Measurements from ENCODE around the gene IQCB1.
A peak's percentile ranks its signal among the peaks of the same experiment; 100 is the strongest.
"Not testable (repeated sequence)": the region's sequence is repeated elsewhere in the genome, so short reads cannot be mapped to it uniquely, and the experiment has no call there.

The IQCB1 gene

GRCh38 chr3:121834671-121835464 lies at the start of gene IQCB1, which contains the start of gene EAF2:
TSS of gene IQCB1 (minus strand) at chr3:121835060. CDS start at chr3:121828960, 6,100 bp downstream.
TSS of gene EAF2 (plus strand) at chr3:121835209. CDS start at chr3:121835286, 77 bp downstream.
- peak; percentile 92 for DNase-seq

DNA sequence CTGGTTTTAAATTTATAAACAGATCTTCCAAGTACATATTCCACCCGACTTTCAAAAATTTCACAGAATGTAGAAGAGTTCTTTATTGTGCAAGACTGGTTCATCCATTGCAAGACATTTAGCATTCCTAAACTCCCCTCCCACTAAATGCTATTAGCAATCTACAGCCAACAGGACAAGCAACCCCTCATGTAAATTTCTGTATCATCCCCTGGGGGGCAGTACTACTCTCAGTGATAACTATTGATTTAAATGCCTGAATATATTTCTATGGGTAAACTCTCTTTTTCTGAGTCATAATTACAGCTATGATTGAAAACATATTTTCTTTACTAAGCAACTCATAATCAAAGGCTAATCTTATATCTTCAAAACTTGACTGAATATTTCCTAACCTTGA lies 48.6 kb upstream of the IQCB1 start:
- DNase-seq, result peak; percentile 13

- no peak for DNase-seq
Measured at GRCh38 chr3:121878411-121878810, 43.6 kb upstream of the IQCB1 start.

- DNase-seq, result no peak
Measured at GRCh38 chr3:121871430-121871829, 36.6 kb upstream of the IQCB1 start.

DNA sequence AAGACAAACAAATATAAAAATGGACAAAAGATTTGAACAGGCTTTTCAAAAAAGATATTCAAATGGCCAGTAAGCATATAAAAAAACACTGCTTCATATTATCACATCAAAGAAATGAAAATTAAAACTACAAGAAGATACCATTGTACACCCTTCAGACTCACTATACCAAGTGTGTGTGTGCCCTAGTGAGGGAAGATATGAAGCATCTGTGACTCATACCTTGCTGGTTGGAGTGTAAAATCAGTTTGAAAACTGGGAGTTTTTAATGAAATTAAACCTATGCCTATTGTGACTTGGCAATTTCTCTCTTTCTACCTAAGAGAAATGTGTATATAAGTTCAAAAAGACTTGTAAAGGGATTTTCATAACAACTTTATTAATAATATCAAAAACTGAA lies 35.9 kb upstream of the IQCB1 start:
- no peak for DNase-seq

GRCh38 chr3:121869736-121870135 lies 34.9 kb upstream of the IQCB1 start:
- no peak for DNase-seq

DNA sequence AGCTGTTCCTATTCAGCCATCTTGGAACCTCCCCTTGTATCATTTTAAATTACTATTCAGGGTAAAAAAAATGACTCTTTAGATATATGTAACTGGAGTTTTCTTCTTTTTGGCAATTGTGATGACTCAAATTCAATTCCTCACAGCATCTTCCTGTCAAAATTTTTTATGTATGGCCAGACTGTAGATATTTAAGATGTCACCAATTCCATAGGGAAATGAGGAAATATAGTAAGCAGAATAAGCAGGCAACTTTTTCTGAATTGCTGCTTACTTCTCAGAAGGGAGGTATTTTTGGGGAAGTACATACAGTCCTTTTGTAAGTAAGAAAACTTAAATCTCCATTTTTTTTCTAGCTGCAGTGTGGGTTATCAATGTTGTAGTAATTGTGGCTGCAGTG lies 28.9 kb upstream of the IQCB1 start:
- no peak for DNase-seq

- DNase-seq, result not testable (repeated sequence)
Measured at GRCh38 chr3:121863247-121863646, 28.4 kb upstream of the IQCB1 start.

DNA sequence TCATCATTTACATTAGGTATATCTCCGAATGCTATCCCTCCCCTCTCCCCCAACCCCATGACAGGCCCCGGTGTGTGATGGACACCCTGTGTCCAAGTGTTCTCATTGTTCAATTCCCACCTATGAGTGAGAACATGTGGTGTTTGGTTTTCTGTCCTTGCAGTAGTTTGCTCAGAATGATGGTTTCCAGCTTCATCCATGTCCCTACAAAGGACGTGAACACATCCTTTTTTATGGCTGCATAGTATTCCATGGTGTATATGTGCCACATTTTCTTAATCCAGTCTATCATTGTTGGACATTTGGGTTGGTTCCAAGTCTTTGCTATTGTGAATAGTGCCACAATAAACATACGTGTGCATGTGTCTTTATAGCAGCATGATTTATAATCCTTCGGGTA lies 22.9 kb upstream of the IQCB1 start:
- not testable (repeated sequence) for DNase-seq

GRCh38 chr3:121855555-121855954 lies 20.7 kb upstream of the IQCB1 start:
- DNase-seq, result no peak

DNA sequence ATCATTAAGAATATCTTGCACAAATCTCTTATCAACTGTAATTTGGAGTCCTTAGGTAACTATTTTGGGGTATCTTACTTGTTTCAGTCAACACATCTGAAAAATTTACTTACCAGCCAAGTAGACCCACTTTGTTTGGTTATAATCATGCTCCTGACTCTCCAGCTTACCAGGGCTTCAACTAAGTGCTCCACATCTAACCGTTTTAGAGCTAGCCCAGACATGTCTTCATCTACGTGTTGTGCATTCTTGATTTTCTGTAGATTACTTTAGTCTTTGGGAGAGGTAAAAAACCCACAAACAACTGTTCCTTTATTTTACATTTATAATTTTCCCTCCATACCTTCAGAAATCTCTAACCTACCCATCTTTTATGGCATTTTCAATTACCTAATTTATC lies 17.4 kb upstream of the IQCB1 start:
- no peak for DNase-seq

GRCh38 chr3:121844892-121845291 lies 10.0 kb upstream of the IQCB1 start:
- DNase-seq, result no peak

GRCh38 chr3:121839962-121840361 lies 5.1 kb upstream of the IQCB1 start:
- DNase-seq, result no peak

GRCh38 chr3:121836481-121836880 lies 1.6 kb upstream of the IQCB1 start:
- no peak for DNase-seq

- DNase-seq, result no peak
Measured at GRCh38 chr3:121836064-121836463, 1.2 kb upstream of the IQCB1 start.

- DNase-seq, result no peak
Measured at GRCh38 chr3:121835465-121835801, 573 bp upstream of the IQCB1 start.

- no peak for DNase-seq
Measured at GRCh38 chr3:121834157-121834670, 646 bp downstream of the IQCB1 start.

- no peak for DNase-seq
Measured at GRCh38 chr3:121822973-121823372, 11.9 kb downstream of the IQCB1 start.

- DNase-seq, result no peak
Measured at GRCh38 chr3:121821421-121822199, 13.2 kb downstream of the IQCB1 start.

DNA sequence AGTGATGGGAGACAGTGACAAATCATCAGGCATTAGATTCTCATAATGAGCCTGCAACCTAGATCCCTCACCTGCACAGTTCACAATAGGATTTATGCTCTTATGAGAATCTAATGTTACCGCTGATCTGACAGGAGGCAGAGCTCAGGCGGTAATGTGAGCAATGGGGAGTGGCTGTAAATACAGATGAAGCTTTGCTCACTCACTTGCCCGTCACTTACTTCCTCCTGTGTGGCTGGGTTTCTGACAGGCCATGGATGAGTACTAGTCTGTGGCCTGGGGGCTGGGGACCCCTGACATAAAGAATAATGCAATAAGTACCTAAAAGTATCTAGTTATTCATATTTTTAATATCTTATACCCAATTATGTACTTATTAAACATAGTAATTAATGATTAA lies 15.6 kb downstream of the IQCB1 start:
- DNase-seq, result no peak

DNA sequence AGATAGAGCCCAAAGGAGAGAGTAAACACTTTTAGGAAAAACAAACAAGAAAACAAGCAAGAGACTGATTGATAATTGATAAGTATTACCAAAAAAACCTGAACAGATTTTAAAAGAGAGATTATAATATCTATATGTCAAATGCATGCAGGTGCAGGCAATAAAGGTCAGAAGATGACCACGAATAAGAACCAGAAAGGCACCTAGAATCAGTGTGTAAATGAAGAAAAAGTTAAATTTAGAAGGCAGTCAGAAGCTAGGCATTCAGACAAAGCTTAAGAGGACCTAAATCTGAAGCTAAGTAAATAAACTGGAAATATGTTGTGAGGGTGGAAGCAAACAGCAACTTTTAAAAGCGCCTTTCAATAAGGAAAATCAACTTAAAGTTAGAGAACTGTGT lies 16.3 kb downstream of the IQCB1 start:
- no peak for DNase-seq

DNA sequence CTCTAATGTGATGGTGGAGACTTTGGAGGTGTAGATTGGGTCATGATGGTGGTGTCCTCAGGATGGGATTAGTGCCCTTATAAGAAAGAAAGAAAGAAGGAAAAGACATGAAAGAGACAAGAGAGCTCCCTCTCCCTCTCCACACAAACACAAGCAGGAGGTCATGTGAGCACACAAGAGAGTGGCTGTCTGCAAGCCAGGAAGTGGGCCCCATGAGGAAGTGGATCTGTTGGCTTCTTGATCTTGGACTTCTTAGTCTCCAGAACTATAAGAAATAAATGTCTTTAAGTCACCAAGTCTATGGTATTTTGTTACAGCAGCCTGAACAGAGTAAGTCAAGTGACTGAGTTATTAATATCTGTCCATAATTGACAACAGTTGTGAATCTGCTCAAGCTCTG lies 17.1 kb downstream of the IQCB1 start:
- no peak for DNase-seq

DNA sequence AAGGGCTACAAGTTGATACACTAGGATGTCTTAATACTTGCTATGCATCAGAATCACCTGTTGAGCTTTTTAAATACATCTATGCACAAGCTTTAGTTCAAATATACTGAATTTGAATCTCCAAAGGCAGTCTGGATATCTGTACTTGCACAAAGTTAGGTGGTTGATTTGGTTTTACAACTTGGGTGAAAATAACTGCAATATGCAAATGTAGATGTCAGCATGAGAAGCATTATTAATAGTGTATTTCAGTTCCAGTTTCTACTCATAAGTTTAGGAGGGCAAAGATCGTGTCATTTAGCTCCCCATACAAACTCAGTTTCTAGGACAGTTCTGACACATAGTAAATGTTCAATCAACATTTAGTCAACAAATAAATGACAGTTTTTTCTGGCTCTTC lies 25.6 kb downstream of the IQCB1 start:
- no peak for DNase-seq

DNA sequence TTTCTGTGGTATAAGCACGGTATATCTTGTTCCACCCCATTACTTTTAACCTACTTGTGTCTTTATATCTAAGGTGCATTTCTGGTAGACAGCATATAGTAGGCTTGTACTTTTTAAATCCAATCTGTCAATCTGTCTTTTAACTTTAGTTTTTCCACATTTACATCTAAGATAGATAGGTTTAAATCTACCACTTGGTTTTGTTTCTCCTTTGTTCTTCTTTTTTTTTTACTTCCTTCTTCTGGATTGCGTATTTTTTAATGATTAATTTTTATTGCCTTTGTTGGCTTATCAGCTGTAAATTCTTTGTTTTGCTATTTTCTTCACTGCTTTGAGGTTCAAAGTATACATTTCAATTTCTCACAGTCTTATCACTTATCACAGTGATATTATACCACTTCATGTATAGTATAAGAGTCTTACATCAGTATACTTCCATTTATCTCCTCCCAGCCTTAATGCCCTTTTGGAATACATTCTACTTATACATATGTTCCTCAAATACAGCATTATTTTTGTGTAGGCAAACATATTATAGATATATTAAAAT lies 31.0 kb downstream of the IQCB1 start:
- no peak for DNase-seq
